CD4-positive, alpha-beta T cell (primary cell): ENCODE data around the gene RIN3. TPM values are rescaled to one million over a fixed set of nuclear protein-coding genes. Genes with fewer than 3 reads are reported as not detected.

Source experiments
- ATAC-seq: fragments of 200-7000 bp; cut with Tn5 transposase; one replicate; pipeline ENCODE4 v1.10.0; 2022; ENCODE audit warnings: mild to moderate bottlenecking; ENCODE audit not compliant: poor library complexity
- CTCF ChIA-PET: fragments of 350-600 bp; sonication (Branson Sonifier 250); formaldehyde crosslinking; loops from one replicate; lab custom pipeline; 2021; ENCODE audit warnings: antibody characterized with exemption, inconsistent platforms; lab: Charles Lee
- POLR2A ChIA-PET: fragments of 350-600 bp; sonication (Branson Sonifier 250); formaldehyde crosslinking; loops from one replicate; lab custom pipeline; 2021; ENCODE audit warnings: antibody characterized with exemption, inconsistent platforms; lab: Charles Lee
- DNase-seq, 14 experiments: peaks; one replicate each; pipeline ENCODE4 v3.0.0-alpha.2; 2013 to 2020; ENCODE audit warnings: mixed read lengths in 2 of 14
- H3K27ac ChIP-seq, 2 donors: one replicate each; pipeline versions ENCODE4 v1.5.1 to v1.7.0; 2013; ENCODE audit warnings: low read length in 2 of 2, low read depth in 1 of 2, mild to moderate bottlenecking in 1 of 2
- H3K27me3 ChIP-seq, 2 experiments: 1 replicate in 1 of 2; 2 replicates in 1 of 2; pipeline versions ENCODE4 v1.6.1 to v1.7.0; 2013; ENCODE audit warnings: low read length in 2 of 2, control low read depth in 1 of 2, mild to moderate bottlenecking in 1 of 2, moderate library complexity in 1 of 2; ENCODE audit not compliant: insufficient read depth in 2 of 2, control insufficient read depth in 1 of 2
- H3K36me3 ChIP-seq: one replicate; pipeline ENCODE4 v1.6.1; 2013; ENCODE audit warnings: low read length, control low read depth; ENCODE audit not compliant: insufficient read depth
- H3K4me1 ChIP-seq: one replicate; pipeline ENCODE4 v1.6.1; 2013; ENCODE audit warnings: low read length, control low read depth; ENCODE audit not compliant: insufficient read depth
- H3K4me3 ChIP-seq: one replicate; pipeline ENCODE4 v1.5.1; 2013; ENCODE audit warnings: mild to moderate bottlenecking, low read length, moderate library complexity
- H3K9me3 ChIP-seq, 2 experiments: 1 replicate in 1 of 2; 2 replicates in 1 of 2; pipeline versions ENCODE4 v1.6.1 to v1.7.0; 2013; ENCODE audit warnings: low read length in 2 of 2, mild to moderate bottlenecking in 2 of 2, control low read depth in 1 of 2, moderate library complexity in 1 of 2; ENCODE audit not compliant: control insufficient read depth in 1 of 2, insufficient read depth in 1 of 2
- H3K27ac Mint-ChIP-seq: one replicate; pipeline ENCODE4 v1.8.0; 2020; ENCODE audit warnings: mixed read lengths
- H3K27me3 Mint-ChIP-seq: one replicate; pipeline ENCODE4 v1.8.0; 2021; ENCODE audit warnings: mixed read lengths
- H3K36me3 Mint-ChIP-seq: one replicate; pipeline ENCODE4 v1.8.0; 2021; ENCODE audit warnings: low read depth, mixed read lengths
- H3K4me1 Mint-ChIP-seq: one replicate; pipeline ENCODE4 v1.8.0; 2021; ENCODE audit warnings: low read depth, mixed read lengths
- H3K4me3 Mint-ChIP-seq: one replicate; pipeline ENCODE4 v1.8.0; 2020; ENCODE audit warnings: mild to moderate bottlenecking, mixed read lengths
- H3K9me3 Mint-ChIP-seq: one replicate; pipeline ENCODE4 v1.8.0; 2020; ENCODE audit warnings: mixed read lengths
- intact Hi-C, 2 experiments: fragments of 100-400 bp; cut with DNase I in 1 of 2; cut with micrococcal nuclease in 1 of 2; formaldehyde crosslinking; loops; one replicate each; pipeline versions ENCODE4 v1.15.1 to v1.9.0; 2023 to 2025; cut with DNase I, micrococcal nuclease
- total RNA-seq, 174 experiments: library from RNA in 2 of 174; stranded (reverse) in 2 of 174; gene quantifications; one replicate each; pipeline ENCODE4 v1.2.3 and lab custom pipeline; 2021 to 2026
- TF ChIP-seq, protein P1 (sequence below): fragments of 200-600 bp; IDR thresholded peaks from one replicate; pipeline ENCODE4 v1.8.0; 2022; ENCODE audit warnings: antibody characterized with exemption, mild to moderate bottlenecking

Gene RIN3
- total RNA-seq, 2 experiments from 2014 or later, result 67.9 to 72.2 TPM

DNA sequence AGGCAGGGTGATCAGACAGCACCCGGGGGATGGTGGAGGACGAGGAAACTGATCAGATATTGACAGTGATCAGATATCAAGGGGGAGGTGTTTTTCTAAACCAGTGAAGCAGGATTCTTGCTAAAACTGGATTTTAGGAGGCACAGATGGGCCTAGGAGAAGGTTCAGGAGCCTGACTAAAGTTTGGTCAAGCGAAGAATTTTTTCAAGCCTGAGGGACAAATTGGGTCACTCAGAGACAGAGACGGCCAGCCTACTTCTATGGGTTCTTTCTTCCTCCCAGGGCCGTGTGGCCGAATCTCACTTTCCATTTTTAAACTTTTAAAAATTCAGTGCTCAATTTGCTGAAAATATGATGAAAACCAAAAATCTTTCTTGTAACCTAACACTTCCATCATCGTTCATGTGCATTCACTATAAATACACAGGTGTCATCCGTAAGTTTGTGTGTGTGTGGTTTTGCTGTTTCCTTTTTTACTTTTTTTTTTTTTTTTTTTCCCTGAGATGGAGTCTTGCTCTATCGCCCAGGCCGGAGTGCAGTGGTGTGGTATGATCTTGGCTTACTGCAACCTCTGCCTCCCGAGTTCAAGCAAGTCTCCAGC lies 68.5 kb downstream of the RIN3 start:
- POLR2A ChIA-PET, result interaction anchor here (0.8 kb wide), 1 partner anchor 448 kb away, joined by 5 read pairs; no protein-coding TSS in a partner anchor
- H3K27ac ChIP-seq, result no peak overlapping the region

DNA sequence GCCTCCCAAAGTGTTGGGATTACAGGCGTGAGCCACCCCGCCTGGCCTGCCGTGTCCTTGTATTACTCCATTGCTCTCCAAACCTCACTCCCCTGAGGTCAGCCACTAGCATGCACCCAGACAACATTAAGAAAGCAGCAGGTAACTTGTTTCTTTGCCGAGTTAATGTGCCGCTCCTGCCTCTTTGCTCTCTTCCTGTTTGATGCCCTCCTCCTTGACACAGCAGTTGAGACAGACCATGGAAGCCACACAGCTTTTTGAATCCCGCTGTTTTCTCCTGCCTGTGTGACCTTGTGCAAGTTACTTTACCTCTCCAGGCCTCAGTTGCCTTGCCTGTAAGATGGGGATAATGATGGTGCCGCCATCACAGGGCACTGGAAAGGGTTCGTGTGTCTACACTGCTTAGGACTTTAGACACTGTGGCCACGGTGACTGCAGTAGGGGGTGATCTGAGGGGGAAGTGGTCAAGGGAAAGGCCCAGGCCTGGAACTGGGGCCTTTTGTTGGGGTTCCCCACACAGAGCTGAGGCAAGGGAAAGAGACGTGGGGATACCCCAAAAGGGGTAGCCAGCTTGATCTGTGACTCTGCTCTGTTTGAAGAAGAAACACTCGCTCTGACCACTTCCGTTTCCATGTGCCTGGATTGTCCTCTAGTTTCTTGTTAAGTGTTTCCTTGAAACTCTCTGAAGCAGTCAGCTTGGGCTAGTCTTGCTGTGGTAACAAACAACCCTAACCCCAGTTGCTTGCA lies 69.3 kb downstream of the RIN3 start:
- Mint-ChIP-seq H3K4me3 (peak overlapping the region; percentile 39), H3K27me3 (no peaks in the 10 kb centered on the region), H3K36me3 (peaks cover 17% of the 10 kb centered on the region), H3K27ac (peak overlapping the region; percentile 69), H3K9me3 (no peaks in the 10 kb centered on the region), H3K4me1 (peaks cover 85% of the 10 kb centered on the region)
- Histone ChIP-seq H3K27me3 (no peaks in the 10 kb centered on the region), H3K4me3 (no peak overlapping the region), H3K27ac (no peak overlapping the region), H3K9me3 (peaks cover 0 to 5% of the 10 kb centered on the region in 2 experiments), H3K4me1 (peaks cover 70% of the 10 kb centered on the region), H3K36me3 (no peaks in the 10 kb centered on the region)
- TF ChIP-seq, protein P1, sequence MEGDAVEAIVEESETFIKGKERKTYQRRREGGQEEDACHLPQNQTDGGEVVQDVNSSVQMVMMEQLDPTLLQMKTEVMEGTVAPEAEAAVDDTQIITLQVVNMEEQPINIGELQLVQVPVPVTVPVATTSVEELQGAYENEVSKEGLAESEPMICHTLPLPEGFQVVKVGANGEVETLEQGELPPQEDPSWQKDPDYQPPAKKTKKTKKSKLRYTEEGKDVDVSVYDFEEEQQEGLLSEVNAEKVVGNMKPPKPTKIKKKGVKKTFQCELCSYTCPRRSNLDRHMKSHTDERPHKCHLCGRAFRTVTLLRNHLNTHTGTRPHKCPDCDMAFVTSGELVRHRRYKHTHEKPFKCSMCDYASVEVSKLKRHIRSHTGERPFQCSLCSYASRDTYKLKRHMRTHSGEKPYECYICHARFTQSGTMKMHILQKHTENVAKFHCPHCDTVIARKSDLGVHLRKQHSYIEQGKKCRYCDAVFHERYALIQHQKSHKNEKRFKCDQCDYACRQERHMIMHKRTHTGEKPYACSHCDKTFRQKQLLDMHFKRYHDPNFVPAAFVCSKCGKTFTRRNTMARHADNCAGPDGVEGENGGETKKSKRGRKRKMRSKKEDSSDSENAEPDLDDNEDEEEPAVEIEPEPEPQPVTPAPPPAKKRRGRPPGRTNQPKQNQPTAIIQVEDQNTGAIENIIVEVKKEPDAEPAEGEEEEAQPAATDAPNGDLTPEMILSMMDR, result no peak
- ATAC-seq (no peak), DNase-seq (peak in 3 of 14 experiments; percentile 48 to 65 (median 63))
- POLR2A ChIA-PET, result interaction anchor here (0.8 to 1.1 kb wide), 2 partner anchors 17 to 449 kb away, joined by 3 to 5 read pairs; no protein-coding TSS in a partner anchor
- intact Hi-C loops, result loop anchor here in 1 of 2 experiments (5.0 kb wide), 2 partner anchors 46 to 71 kb away; partner anchors contain the start of gene RIN3
- CTCF ChIA-PET, result no interaction called here

More for the DNA sequence above, 68.5 kb downstream of the RIN3 start:
- no peak for ATAC-seq
- Mint-ChIP-seq H3K9me3 (no peaks in the 10 kb centered on the region), H3K4me3 (peak overlapping the region; percentile 23), H3K27ac (peak overlapping the region; percentile 69), H3K27me3 (no peaks in the 10 kb centered on the region), H3K36me3 (peaks cover 22% of the 10 kb centered on the region), H3K4me1 (peaks cover 85% of the 10 kb centered on the region)
- no peak overlapping the region for H3K4me3 ChIP-seq
- TF ChIP-seq, protein P1, result no peak
- intact Hi-C loops, result loop anchor here in 1 of 2 experiments (5.0 kb wide), 2 partner anchors 45 to 70 kb away; partner anchors contain the start of gene RIN3
- no peaks in the 10 kb centered on the region for H3K36me3 ChIP-seq
- CTCF ChIA-PET, result no interaction called here
- DNase-seq, result peak in 2 of 14 experiments; percentile 31 to 47
- no peaks in the 10 kb centered on the region for H3K27me3 ChIP-seq
- H3K9me3 ChIP-seq, result peaks cover 0 to 5% of the 10 kb centered on the region in 2 experiments
- peaks cover 70% of the 10 kb centered on the region for H3K4me1 ChIP-seq

DNA sequence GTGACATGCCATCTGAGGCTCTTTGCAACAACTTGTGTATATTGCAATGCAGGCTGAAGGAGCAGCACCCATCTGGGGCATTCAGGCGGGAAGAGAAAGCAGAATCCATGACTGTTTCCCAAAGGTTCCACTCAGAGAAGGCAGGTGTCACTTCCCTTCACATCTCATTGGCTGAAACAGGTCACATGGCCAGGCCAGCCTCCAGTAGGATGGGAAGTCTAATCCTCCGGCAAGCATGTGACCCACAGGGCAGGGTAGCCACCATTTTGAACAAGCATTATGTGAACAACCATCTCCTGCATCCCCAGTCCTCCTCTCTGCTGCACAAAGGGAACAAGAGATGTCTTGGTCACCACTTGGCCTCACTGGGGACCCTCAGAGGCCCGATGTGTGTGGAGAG lies 70.6 kb downstream of the RIN3 start:
- Mint-ChIP-seq H3K4me3 (no peak overlapping the region), H3K27me3 (no peaks in the 10 kb centered on the region), H3K36me3 (peaks cover 17% of the 10 kb centered on the region), H3K4me1 (peaks cover 89% of the 10 kb centered on the region), H3K27ac (peak overlapping the region; percentile 90), H3K9me3 (no peaks in the 10 kb centered on the region)
- Histone ChIP-seq H3K9me3 (peaks cover 0 to 5% of the 10 kb centered on the region in 2 experiments), H3K27ac (peak overlapping the region in 1 of 2 donors; percentile 20), H3K27me3 (no peaks in the 10 kb centered on the region), H3K36me3 (no peaks in the 10 kb centered on the region), H3K4me1 (peaks cover 77% of the 10 kb centered on the region), H3K4me3 (no peak overlapping the region)
- ATAC-seq, result no peak
- POLR2A ChIA-PET, result interaction anchor here (0.9 to 3.4 kb wide), 2 partner anchors 37 to 68 kb away, joined by 3 to 28 read pairs; no protein-coding TSS in a partner anchor
- TF ChIP-seq, protein P1, result no peak
- intact Hi-C loops, result loop anchor here in 1 of 2 experiments (5.0 kb wide), 2 partner anchors 47 to 72 kb away; partner anchors contain the start of gene RIN3
- no peak for DNase-seq
- CTCF ChIA-PET, result no interaction called here
